ENCODE results near the gene SLC15A3. TPM values are rescaled to one million over a fixed set of nuclear protein-coding genes. Genes with fewer than 3 reads are reported as not detected.
"Not testable (repeated sequence)": the region's sequence is repeated elsewhere in the genome, so short reads cannot be mapped to it uniquely, and the experiment has no call there.

SLC15A3 gene
- total and polyA plus RNA-seq, 7 donors: 7.2 to 14.6 (median 8.2) TPM

DNA sequence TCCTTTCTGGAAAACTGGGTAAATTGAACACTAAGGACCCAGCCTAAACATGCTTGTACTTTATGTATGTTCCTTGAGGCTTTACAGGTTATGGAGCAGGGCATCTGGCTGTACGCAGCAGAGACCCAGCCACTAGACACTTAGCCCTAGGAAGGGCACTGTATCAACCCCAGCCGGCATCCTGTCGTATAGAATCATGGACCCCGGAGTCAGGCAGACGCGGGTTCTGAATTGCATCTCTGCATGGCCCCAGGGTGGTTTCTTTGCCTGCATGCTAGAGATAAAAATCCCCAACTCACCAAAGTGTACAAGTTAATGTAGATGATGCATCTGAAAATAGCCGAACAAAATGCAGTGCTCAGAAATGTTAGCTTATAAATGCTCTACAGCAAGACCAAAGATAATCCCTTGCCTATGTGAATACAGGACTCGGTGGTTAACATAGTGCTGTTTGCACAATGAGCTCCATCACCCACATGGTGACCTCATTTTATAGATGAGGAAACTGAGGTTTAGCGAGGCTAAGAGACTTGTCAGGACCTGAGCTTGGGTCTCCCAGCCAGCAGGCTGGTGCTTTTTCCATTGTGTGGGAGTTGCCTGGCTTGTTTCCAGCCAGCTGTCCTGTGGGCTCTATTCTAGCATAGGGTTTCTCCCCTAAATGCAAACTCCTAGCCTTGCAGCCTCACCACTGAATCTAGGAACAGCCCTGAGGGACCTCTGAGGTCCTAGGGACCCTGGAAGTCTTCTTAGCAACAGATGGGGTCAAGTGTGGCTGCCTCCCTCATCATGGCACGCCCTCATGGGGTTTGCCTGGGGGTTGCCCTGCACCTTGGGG, 26.8 kb upstream of the SLC15A3 start:
- no peak for ATAC-seq
- intact Hi-C loops (cut with DNase I): no loop called here
- DNase-seq: no peak
- WGBS, 3 donors: 78 to 80% (median 79%) methylated on average over 10 of the region's 10 CpGs
- TF ChIP-seq, protein P1, sequence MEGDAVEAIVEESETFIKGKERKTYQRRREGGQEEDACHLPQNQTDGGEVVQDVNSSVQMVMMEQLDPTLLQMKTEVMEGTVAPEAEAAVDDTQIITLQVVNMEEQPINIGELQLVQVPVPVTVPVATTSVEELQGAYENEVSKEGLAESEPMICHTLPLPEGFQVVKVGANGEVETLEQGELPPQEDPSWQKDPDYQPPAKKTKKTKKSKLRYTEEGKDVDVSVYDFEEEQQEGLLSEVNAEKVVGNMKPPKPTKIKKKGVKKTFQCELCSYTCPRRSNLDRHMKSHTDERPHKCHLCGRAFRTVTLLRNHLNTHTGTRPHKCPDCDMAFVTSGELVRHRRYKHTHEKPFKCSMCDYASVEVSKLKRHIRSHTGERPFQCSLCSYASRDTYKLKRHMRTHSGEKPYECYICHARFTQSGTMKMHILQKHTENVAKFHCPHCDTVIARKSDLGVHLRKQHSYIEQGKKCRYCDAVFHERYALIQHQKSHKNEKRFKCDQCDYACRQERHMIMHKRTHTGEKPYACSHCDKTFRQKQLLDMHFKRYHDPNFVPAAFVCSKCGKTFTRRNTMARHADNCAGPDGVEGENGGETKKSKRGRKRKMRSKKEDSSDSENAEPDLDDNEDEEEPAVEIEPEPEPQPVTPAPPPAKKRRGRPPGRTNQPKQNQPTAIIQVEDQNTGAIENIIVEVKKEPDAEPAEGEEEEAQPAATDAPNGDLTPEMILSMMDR (IDR thresholded peaks at IDR 0.05): no peak
- H3K36me3 ChIP-seq (ENCODE audit: insufficient read depth in 1 of 2, low read depth in 1 of 2): no peaks in the 10 kb centered on the region
- H3K27me3 ChIP-seq (ENCODE audit: insufficient read depth in 3 of 3, low read length in 2 of 3): no peaks in the 10 kb centered on the region
- no peaks in the 10 kb centered on the region for H3K4me1 ChIP-seq
- no peak overlapping the region for H3K27ac ChIP-seq
- H3K4me3 ChIP-seq: no peak overlapping the region
- H3K9me3 ChIP-seq: no peaks in the 10 kb centered on the region

DNA sequence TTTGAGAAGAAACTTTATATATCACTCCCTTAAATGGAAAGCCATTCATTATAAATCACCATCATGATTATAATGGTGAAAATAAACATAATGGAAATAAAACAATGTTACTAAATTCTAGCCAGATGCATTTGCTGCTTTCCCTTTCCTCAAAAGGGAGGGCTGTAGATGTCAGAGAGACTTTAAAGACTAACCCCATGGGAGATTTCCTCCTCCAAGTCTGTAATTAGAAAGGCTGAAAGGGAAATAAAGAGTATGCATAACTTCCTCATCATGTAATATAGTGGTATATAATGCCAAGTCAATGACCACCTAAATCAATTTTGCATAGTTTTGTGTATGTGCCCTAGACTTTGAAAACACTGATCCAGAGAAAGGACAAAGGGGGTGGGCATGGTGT, 25.9 kb upstream of the SLC15A3 start:
- TF ChIP-seq, protein P1 (IDR thresholded peaks at IDR 0.05): no peak
- H3K9me3 ChIP-seq: no peaks in the 10 kb centered on the region
- no peaks in the 10 kb centered on the region for H3K36me3 ChIP-seq (ENCODE audit: insufficient read depth in 1 of 2, low read depth in 1 of 2)
- intact Hi-C loops (cut with DNase I): no loop called here
- no peaks in the 10 kb centered on the region for H3K4me1 ChIP-seq
- DNase-seq (no peak), ATAC-seq (no peak)
- no peak overlapping the region for H3K4me3 ChIP-seq
- no peaks in the 10 kb centered on the region for H3K27me3 ChIP-seq (ENCODE audit: insufficient read depth in 3 of 3, low read length in 2 of 3)
- no peak overlapping the region for H3K27ac ChIP-seq

DNA sequence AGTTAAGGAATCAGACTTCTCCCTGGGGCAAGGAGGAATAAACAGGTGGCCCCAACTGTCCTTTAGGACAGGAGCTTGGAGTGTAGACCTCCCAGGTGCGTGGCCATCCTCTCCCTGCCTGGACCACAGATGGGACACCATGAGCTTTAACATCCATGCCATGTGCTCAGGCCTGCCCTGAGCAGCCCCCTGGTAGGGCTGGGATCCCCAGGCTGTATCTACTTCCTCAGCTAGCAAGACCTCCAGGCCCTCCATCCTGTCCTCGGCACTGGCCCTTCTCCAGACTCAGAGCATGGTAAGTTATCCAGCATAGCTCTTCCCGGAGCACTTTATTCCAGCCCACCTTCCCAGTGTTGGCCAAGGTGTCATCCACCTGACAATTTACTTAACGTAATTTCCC, 25.2 kb upstream of the SLC15A3 start:
- 72 to 79% (median 74%) methylated on average over 4 of the region's 4 CpGs for WGBS, 3 donors
- H3K9me3 ChIP-seq: no peaks in the 10 kb centered on the region
- DNase-seq: no peak
- intact Hi-C loops (cut with DNase I): no loop called here
- H3K4me3 ChIP-seq: no peak overlapping the region
- TF ChIP-seq, protein P1 (IDR thresholded peaks at IDR 0.05): no peak
- no peak for ATAC-seq
- no peaks in the 10 kb centered on the region for H3K4me1 ChIP-seq
- H3K27ac ChIP-seq: no peak overlapping the region
- H3K36me3 ChIP-seq (ENCODE audit: insufficient read depth in 1 of 2, low read depth in 1 of 2): no peaks in the 10 kb centered on the region
- H3K27me3 ChIP-seq (ENCODE audit: insufficient read depth in 3 of 3, low read length in 2 of 3): no peaks in the 10 kb centered on the region

DNA sequence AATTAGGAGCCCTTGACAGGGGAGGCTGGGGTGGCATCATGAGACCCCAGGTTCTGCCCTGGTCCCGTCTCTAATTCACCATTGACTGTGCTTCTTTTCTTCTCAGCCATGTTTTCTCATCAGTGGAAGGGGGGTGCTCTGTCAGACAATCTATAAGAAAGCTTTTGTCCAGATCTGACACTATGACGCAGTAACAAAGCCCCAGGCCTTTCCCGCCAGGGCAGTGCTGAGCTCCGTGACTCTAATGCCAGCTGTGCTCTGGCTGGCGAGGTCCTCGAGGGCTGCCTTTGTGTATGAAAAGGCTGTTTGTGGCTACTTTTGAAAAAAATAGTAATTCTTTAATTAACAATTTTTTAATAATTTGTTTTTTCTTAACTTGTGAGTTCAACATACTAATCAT, 22.8 kb upstream of the SLC15A3 start:
- intact Hi-C loops (cut with DNase I): no loop called here
- whole genome bisulfite sequencing, 3 donors: 74 to 82% (median 82%) methylated on average over 6 of the region's 6 CpGs
- H3K27ac ChIP-seq: no peak overlapping the region

DNA sequence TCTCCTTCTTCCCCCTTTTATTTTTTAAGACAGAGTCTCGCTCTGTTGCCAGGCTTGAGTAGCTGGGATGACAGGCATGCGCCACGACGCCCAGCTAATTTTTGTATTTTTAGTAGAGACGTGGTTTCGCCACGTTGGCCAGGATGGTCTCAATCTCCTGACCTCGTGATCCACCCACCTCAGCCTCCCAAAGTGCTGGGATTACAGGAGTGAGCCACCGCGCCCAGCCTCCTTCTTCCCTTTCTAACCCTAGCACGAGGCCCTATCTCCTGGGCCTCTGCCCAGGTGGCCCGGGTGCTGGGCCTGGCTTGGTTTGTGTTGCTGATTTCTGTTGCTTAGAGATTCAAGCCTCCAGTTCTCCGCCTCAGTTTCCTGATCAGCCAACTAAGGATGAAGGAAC, 22.3 kb upstream of the SLC15A3 start:
- H3K9me3 ChIP-seq; ATAC-seq; H3K27me3 ChIP-seq (ENCODE audit: insufficient read depth in 3 of 3, low read length in 2 of 3); H3K36me3 ChIP-seq (ENCODE audit: insufficient read depth in 1 of 2, low read depth in 1 of 2); H3K4me3 ChIP-seq; H3K27ac ChIP-seq; H3K4me1 ChIP-seq; intact Hi-C loops (cut with DNase I); DNase-seq: not testable (repeated sequence)
- 85 to 88% (median 85%) methylated on average over 13 of the region's 13 CpGs for WGBS, 3 donors

More for the DNA sequence above, 22.8 kb upstream of the SLC15A3 start:
- Histone ChIP-seq H3K27me3 (ENCODE audit: insufficient read depth in 3 of 3, low read length in 2 of 3) (no peaks in the 10 kb centered on the region), H3K36me3 (ENCODE audit: insufficient read depth in 1 of 2, low read depth in 1 of 2) (no peaks in the 10 kb centered on the region), H3K9me3 (no peaks in the 10 kb centered on the region), H3K4me3 (no peak overlapping the region), H3K4me1 (no peaks in the 10 kb centered on the region)
- no peak for DNase-seq
- no peak for ATAC-seq
- TF ChIP-seq, protein P1 (IDR thresholded peaks at IDR 0.05): no peak
